GM19397 (cell line): ENCODE data around the gene IL22RA1.
A peak's percentile ranks its signal among the peaks of the same experiment; 100 is the strongest.

ENCODE experiments used
- ATAC-seq: cut with Tn5 transposase; IDR thresholded peaks from one replicate; pipeline ENCODE4 v1.9.1; 2021; ENCODE audit warnings: mild to moderate bottlenecking, moderate library complexity; ENCODE audit not compliant: unreplicated experiment

IL22RA1 gene, protein sequence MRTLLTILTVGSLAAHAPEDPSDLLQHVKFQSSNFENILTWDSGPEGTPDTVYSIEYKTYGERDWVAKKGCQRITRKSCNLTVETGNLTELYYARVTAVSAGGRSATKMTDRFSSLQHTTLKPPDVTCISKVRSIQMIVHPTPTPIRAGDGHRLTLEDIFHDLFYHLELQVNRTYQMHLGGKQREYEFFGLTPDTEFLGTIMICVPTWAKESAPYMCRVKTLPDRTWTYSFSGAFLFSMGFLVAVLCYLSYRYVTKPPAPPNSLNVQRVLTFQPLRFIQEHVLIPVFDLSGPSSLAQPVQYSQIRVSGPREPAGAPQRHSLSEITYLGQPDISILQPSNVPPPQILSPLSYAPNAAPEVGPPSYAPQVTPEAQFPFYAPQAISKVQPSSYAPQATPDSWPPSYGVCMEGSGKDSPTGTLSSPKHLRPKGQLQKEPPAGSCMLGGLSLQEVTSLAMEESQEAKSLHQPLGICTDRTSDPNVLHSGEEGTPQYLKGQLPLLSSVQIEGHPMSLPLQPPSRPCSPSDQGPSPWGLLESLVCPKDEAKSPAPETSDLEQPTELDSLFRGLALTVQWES

DNA sequence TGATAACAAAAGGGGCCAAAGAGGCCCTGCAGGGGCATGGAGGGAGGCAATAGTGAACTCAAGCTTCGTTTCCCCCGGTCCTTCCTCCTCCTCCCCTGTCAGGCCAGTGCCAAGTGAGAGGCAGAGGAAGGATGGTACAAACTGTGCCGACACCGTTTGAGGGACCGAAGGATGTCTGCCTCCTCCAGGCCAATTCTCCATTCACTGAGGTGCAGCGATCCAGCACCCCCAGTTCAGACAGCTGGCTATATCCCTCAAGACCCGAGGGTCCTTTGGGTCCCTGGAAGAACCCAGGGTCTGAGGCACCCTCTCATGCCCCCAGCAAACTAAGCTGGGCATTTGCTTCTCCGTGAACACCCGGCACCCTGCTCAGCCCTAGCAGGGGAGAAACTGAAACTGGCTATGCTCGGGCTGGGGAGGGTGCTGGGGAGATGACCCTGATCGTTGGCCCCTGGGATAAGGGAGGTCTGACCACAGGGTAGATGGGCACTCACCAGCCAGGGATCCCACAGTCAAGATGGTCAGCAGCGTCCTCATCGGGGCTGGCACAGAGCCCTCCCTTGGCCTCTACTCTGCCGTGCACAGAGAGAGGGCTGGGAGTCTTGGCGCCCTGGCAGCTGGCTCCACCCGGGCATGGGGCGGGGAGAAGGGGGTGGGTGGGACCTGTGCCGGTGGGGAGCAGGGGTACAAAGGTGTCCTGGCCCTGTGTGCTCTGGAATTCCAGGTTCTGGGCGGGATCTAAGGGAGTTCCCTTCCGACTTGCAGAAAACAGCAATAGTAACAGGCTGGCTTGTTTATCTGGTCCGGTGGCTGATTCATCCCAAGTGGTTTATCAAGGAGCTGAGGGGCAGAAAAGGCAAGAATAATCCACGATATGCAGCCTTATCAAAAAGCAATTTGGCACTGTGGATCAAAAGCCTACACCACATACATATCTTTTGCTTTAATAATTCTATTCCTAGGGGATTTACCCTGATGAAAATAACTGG is at the start of gene IL22RA1:
IL22RA1 (minus strand) TSS at position 595 of the 989 bp plus-strand sequence; CDS start at position 537, 58 bp downstream.
- no peak for ATAC-seq

DNA sequence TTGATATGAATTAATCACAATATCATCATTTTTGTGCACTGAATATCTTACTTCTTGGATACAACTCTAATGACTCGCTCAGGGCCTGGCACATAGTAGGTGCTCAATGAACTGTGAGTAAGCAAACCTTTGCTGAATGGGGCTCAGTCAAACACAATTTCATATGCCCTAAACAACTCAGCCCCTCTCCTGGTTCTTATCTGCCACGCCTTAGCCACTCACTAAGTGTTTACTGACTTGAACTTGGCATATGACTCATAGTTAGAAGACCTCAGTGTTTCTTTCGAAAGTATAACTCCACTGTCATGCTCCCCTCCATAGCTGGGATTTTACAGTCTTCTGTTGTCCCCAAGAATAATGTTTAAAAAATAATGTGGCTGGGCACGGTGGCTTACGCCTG is 48.9 kb upstream of the IL22RA1 start:
- no peak for ATAC-seq

DNA sequence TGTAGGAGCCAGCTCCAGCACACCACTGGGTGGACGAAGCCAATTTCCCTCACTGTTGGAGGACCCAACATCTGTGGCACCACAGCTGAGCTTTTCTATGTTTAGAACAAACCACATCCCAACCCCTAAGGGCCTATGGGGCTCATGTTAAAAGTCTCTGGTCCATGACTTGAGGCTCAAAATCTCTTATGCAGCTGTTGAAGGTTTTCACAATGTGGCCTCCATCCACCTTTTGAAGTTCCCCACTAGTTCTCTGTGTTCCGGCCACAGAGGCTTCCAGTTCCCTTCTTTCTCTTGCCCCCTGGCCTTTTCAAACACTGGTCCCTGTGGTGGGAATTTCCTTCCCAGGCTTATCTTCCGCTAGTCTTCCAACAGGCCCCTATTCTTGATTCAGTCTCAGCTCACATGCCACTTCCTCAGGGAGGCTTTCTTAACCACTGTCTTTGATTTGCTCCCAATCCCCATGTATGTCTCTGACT is 48.1 kb upstream of the IL22RA1 start:
- peak; percentile 43 for ATAC-seq

DNA sequence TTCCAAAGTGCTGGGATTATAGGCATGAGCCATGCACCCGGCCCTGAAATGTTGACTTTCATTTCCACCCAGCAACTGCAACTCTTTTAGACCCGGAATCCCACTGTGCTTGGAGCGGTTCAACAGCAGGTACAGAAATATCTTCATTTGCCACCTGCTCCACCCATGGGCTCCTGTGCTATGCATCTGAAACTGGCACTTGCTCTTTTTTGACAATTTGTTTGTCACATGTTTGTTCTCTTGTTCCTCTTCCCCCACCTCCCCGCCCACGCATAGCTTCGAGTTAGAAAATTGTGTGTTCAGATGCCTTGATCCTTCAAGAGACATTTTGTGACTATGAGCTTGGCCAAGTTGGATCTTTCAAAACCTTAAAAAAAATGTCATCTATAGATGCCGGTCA is 46.6 kb upstream of the IL22RA1 start:
- no peak for ATAC-seq

DNA sequence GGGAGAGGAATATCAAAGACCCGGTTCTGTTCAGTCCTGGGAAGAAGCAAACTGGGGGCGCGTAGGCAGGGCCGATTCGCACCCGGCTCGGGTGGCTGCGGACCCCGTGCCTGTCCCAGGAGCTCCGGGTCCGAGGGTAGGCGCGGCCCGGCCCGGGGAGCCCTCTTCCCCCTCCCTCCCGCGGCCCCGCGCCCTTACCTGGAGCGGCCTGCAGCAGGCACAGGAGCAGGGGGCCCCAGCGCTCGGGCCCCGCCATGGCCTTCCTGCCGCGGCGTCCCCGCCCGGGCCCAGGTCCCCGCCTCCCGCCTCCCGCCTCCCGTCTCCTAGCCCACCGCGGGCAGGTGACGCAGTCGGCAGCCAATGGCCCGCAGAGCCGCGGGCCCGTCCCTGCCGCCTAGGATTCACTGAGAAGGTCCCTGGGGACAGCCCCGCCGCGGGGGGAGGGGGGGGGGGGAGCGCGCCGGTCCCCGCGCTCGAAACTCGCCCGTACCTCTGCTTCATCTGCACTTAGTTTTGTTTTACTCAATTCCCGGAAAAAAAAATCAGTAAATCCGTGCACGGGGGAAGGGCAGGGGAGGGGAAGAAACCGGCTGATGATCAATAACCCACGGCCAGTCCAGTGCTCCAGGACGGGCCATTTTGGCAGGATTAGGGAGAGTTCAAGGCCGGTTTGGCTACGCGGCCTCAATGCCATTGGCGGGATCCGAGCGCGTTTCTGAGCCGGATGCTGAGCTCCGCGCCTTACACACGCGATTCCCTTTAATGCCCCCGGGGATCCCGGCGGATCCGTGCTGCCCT is 44.3 kb upstream of the IL22RA1 start, which contains the start of gene IFNLR1:
IFNLR1 (minus strand) TSS at position 297 of the 798 bp plus-strand sequence; CDS start at position 256, 41 bp downstream.
- no peak for ATAC-seq

DNA sequence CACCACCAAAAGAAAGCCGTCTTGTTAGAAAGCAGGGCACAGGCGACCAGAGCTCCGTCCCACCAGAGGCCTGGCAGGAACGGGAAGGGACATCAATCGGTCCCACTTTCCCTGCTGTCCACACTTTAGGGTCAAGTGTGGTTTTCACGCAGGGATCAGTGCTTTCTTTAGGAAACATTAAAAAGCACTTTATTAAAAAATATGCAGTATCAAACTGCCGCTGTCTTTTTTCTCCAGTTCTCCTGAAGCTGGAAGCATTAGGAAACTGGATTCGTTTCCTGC is 43.7 kb upstream of the IL22RA1 start:
- no peak for ATAC-seq

DNA sequence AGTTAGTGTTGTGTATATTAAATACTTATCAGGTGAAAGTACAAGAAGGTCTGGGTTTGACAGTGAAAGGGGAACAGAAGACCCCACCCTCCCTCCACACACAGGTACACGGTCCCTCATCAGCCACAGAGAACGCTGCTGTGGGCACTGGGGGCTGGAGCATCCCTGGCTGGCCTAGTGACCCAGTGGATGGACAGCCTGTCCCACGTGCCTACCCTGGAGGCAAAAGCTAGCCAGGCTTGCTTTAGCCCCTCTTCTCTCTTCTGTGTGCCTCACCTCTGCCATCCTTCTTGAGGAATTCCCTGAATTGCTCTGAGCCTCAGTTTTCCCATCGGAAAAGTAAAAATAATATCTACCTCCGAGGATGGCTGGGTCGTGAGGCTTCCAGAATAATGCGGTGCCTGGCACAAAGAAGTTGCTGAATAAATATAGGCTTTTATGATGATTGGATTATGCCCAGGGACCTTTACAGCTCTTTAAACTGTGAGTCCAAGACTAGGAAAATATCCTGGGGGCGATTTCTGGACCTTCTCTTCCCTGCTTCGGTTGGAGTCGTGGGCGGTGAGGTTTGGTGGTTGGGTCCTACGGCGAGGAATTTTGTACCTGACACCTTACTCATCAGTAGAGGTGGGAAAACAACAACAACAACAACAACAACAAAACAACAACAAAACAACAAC is 43.2 kb upstream of the IL22RA1 start:
- ATAC-seq = no peak

DNA sequence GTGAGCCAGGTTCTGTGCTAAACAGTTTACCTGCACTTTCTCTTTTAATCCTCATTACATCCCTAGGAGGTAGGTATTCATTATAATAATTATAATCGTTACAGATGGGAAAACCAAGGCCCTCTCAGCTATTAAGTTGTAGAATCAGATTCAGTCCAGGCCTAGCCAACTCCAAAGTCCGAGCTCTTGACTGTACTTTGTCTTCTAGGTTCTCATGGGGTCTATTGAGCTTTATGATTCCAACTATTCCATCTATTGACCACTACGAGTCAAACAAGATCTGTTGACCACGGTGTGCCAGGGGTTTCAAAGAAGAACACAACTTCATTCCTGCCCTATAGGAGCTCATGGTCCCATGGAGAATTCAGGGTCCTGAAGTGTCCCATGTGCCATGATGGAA is 42.1 kb upstream of the IL22RA1 start:
- no peak for ATAC-seq

DNA sequence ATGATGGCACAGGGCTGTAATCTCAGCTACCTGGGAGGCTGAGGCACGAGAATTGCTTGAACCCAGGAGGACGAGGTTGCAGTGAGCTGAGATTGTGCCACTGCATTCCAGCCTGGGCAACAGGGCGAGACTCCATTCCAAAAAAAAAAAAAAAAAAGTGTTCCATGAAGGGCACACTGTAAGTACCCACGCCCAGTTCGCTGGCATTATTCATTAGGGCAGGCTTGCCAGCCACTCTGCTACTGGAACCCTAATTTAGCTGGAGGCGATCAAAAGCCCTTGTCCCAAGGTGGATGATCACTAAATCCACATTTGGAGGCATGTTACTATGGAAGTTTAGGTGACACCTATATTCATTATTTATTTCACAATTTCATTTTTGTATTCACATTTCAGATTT is 39.1 kb upstream of the IL22RA1 start:
- no peak for ATAC-seq

DNA sequence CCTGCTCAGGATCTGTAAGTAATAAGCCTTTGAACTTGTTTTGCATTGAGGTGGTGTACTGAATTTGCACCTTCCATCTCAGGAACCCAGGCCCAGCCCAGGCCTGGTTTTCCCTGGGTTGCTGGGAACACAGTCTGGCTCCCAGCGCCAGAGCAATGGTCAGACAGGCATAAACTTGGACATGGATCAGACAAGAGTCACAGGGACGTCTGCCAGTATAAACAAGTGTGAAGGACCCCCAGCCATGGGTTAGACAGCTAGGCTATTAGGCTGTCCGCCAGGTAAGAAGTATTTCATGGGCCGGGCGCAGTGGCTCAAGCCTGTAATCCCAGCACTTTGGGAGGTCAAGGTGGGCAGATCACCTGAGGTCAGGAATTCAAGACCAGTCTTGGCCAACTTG is 38.7 kb upstream of the IL22RA1 start:
- no peak for ATAC-seq

DNA sequence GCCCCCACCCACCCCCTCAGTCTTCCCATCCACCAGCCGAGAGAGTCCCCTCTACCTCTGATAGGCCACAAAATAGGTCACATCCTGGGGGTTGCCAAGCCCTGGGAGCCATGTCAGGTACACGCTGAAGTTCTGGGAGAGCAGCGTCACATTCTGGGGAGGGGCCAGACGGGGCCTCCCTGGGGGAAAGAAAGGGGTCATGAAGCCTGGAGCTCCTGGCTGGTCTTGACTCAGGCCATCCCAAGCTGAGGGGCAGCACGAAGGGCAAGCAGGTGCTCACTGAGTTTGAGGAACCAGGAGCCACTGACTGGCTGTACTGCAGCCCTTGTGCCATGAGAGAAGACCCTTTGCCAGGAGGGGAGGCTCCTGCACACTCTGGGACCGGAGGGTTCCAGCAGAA is 37.7 kb upstream of the IL22RA1 start:
- no peak for ATAC-seq

DNA sequence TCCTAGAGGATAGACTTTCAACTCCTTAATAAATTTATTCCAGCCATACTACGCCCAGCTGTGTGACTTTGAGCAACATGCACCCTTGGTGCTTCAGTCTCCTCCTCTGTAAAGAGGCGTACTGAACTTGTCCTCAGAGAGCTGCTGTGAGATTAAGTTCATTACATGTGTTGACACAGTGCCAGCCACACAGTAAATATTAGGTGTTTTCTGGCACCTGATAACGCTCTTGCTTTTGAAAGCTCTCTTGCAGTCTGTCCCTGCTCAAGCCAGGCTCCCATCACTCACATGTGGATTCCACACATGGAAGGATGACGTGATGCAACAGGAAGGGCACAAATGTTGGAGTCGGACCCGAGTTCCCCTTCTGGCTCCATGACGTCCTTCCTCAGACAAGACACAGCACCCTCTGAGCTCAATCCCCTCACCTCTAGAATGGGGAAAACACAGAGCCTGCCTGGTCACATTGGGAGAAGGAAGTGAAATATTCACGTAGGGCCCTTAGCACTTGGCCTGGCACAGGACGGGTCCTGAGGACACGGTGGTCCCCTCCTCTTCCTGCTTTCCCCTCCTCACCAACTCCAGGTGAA is 36.4 kb upstream of the IL22RA1 start:
- no peak for ATAC-seq

DNA sequence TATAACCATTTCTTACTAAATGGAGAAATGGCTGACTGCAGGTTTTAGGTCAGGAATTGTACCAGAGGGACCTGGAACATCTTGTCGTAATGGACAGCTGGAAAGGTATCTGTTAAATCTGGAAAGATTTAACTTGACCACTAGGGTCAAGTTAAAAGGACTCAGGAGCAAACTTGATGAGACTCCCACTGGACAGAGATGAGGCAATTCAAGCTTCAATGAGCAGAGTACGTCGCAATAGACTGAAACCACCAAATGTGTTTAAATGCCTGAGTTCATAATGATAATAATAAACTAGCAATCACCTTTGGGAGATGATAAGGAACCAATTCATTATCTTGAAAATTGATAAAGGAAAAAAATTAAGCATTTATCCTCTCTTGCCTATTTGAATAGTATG is 35.5 kb upstream of the IL22RA1 start:
- no peak for ATAC-seq

DNA sequence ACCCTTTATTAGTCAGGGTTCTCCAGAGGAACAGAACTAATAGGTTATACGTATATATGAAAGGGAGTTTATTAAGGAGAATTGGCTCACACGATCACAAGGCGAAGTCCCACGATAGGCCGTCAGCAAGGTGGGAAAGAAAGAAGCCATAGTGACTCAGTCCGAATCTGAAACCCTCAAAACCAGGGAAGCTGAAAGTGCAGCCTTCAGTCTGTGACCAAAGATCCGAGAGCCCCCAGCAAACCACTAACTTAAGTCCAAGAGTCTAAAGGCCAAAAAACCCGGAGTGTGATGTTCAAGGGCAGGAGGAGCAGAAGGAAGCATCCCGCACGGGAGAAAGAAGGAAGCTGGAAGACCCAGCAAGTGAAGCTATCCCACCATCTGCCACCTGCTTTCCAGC is 34.2 kb upstream of the IL22RA1 start:
- ATAC-seq = no peak

DNA sequence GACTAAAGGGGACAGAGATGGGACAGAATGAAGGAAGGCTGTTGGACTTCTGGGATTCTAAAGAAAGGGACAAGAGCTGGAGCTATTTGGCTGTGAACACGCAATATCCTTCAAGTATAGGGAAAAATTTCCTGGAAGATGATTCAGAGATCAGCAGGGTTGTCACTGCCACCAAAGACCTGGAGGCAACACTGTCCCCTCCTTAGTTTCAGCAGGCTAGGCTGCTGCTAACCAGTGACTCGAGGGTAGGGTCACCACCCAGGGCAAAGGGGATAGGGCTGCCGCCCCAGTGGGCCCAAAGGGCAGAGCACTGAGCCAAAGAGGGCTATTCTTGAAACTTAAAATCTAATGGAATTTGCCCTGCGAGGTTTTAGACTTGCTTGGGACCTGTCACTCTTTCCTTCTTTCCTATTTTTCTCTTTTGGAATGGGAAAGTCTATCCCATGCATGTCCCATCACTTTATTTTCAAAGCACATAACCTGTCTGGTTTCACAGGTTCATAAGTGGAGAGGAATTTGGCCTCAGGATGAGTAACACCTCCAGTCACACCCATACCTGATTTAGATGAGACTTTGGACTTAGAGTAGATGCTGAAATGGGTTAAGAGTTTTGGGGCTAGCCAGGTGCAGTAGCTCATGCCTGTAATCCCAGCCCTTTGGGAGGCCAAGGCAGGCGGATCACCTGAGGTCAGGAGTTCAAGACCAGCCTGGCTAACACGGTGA is 32.3 kb upstream of the IL22RA1 start:
- no peak for ATAC-seq

DNA sequence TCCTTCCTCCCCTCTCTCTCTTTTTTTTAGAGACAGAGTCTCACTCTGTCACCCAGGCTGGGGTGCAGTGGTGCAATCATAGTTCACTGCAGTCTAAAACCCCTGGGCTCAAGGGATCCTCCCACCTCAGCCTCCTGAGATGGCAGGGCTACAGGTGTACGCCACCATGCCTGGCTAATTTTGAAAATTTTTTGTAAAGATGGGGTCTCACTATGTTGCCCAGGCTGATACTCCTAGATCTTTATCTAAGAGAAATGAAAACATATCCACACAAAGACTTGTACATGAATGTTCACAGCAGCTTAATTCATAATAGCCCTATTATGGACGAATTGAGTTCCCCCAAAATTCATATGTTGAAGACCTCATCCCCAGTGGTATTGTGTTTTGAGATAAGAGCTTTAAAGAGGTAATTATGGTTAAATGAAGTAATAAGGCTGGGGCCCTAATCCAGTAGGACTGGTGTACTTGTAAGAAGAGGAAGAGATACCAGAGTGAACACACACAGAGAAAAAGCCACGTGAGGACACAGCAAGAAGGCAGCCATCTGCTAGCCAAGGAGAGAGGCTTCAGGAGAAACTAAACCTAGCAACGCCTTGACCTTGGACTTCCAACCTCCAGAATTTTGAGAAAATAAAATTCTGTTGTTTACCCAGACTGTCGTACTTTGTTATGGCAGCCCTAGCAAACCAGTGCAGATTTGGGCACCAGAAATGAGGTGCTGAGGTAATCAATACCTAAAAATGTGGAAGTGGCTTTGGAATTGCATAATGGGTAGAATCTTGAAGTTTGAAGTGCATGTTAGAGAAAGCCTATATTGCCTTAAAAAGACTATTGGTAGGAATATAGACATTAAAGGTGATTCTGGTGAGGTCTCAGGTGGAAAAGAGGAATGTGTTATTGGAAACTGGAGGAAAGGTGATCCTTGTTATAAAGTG is 31.0 kb upstream of the IL22RA1 start:
- ATAC-seq = no peak

DNA sequence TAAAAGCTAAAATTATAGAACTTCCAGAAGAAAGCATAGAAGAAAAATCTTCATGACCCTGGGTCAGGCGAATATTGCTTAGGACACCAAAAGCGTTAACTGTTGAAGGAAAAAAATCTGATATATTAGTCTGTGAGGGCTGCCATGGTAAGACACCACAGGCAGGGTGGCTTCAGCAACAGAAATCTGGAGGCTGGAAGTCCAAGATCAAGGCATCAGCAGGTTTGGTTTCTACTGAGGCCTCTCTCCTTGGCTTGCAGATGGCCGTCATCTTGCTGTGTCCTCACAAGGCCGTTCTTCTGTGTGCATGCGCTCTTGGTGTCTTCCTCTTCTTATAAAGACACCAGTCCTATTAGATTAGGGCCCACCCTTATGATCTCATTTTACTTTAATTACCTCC is 29.7 kb upstream of the IL22RA1 start:
- no peak for ATAC-seq

DNA sequence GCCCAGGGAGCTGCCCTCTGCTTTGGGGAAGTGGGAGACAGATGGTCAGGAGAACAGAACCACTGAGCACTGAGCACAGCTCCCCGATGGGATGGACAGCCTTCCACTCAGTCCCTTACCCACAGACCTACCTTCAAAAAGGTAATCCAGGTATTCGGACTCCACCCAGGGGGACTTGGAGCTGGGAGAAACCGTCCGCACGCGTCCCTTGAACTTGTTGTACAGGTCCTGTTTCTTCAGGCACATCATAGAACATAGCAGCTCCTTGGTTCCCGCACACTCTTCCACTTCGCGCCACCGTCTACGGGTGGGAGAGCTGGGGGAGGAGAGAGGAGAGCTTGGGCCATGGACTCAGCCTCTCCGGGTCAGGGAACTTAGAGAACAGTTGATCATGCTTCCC is 26.3 kb upstream of the IL22RA1 start:
- no peak for ATAC-seq
